Measurements from ENCODE around the gene HDX. TPM values are rescaled to one million over a fixed set of nuclear protein-coding genes. Genes with fewer than 3 reads are reported as not detected.
A peak's percentile ranks its signal among the peaks of the same experiment; 100 is the strongest.

Gene HDX
- total and polyA plus RNA-seq, 4 donors, result 4.3 to 9.8 (median 7.7) TPM

DNA sequence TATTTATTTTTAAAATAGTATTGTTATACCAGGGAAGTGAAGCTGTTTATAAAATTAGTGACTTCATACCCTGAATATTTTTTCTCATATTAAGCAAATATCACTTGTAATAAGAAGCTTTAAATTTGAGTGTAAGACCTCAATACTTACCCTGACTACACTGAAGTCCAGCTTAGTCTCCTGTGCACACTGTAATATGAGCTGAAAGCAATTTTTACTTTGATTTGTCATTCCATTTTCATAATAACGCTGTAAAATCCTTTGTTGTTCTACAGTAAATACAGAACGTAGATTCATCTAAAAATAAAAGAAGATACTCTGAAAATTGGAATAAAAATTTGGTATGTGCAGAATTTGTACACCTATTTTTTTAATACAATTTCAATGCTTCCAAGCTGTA lies 27.2 kb downstream of the HDX start:
- no peaks in the 10 kb centered on the region for H3K27me3 ChIP-seq (ENCODE audit: control insufficient read depth, insufficient read depth, low read length)
- no peaks in the 10 kb centered on the region for H3K36me3 ChIP-seq (ENCODE audit: control insufficient read depth, insufficient read depth, low read length)
- no peaks in the 10 kb centered on the region for H3K4me1 ChIP-seq (ENCODE audit: control insufficient read depth, insufficient read depth, low read length)
- no peak overlapping the region for H3K4me3 ChIP-seq (ENCODE audit: low read depth, low read length)
- WGBS (ENCODE audit: insufficient coverage), result no CpG with 5 or more reads among the region's 2 CpGs
- no peak overlapping the region for H3K27ac ChIP-seq (ENCODE audit: low read depth, low read length)
- H3K9me3 ChIP-seq (ENCODE audit: control insufficient read depth, insufficient read depth, low read length), result no peaks in the 10 kb centered on the region
- DNase-seq (ENCODE audit: low read depth in 4 of 6, low spot score in 6 of 6), result no peak

- H3K27me3 ChIP-seq (ENCODE audit: control insufficient read depth, insufficient read depth, low read length), result no peaks in the 10 kb centered on the region
- DNase-seq (ENCODE audit: low read depth in 4 of 6, low spot score in 6 of 6), result peak in 1 of 6 donors; percentile 10
- no peaks in the 10 kb centered on the region for H3K4me1 ChIP-seq (ENCODE audit: control insufficient read depth, insufficient read depth, low read length)
- no peak overlapping the region for H3K4me3 ChIP-seq (ENCODE audit: low read depth, low read length)
- WGBS (ENCODE audit: insufficient coverage), result no CpG with 5 or more reads among the region's 3 CpGs
- no peaks in the 10 kb centered on the region for H3K9me3 ChIP-seq (ENCODE audit: control insufficient read depth, insufficient read depth, low read length)
- no peak overlapping the region for H3K27ac ChIP-seq (ENCODE audit: low read depth, low read length)
- no peaks in the 10 kb centered on the region for H3K36me3 ChIP-seq (ENCODE audit: control insufficient read depth, insufficient read depth, low read length)
These were observed 33.0 kb downstream of the HDX start for GRCh38 chrX:84469226-84469625.

GRCh38 chrX:84467898-84468297 lies 34.4 kb downstream of the HDX start:
- WGBS (ENCODE audit: insufficient coverage), result 100% methylated on average over 1 of the region's 1 CpG

DNA sequence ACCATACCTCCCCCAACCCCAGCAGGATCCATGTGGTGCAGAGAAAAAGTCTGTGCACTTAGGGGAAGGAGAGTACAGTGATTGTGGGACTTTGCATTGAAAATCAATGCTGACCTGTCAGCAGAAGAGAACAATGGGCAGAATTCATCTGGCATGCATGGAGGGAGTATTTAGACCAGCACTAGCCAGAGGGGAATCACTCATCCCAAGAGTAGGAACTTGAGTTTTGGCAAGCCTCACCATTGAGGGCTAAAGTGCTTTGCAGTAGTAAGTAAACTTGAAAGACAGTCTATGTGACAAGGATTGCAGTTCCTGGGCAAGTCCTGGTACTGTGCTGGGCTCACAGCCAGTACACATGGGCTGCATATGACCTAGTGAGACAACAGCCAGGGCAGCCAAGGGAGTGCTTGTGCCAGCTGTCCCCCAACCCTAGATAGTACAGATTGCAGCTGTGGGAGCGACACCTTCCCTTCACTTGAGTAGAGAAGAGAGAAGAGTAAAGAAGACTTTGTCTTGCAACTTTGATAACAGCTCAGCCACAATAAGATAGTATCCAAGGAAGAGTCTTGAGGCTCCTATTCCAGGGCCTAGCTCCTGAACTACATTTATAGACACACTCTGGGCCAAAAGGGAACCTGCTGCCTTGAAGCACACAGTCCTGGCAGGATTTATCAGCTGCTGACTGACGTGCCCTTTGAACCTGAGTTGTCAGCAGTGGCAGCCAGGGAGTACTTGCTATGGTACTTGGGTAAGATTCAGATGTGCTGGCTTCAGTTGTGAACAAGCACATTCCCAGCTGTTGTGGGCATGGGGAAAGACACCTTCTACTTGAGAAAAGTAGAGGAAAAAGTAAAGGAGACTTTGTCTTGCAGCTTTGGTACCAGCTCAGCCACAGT lies 48.7 kb downstream of the HDX start:
- H3K36me3 ChIP-seq (ENCODE audit: control insufficient read depth, insufficient read depth, low read length), result no peaks in the 10 kb centered on the region
- no peaks in the 10 kb centered on the region for H3K27me3 ChIP-seq (ENCODE audit: control insufficient read depth, insufficient read depth, low read length)
- no peak overlapping the region for H3K27ac ChIP-seq (ENCODE audit: low read depth, low read length)
- no peak for DNase-seq (ENCODE audit: low read depth in 4 of 6, low spot score in 6 of 6)
- H3K4me3 ChIP-seq (ENCODE audit: low read depth, low read length), result no peak overlapping the region
- H3K9me3 ChIP-seq (ENCODE audit: control insufficient read depth, insufficient read depth, low read length), result peaks cover 2% of the 10 kb centered on the region
- H3K4me1 ChIP-seq (ENCODE audit: control insufficient read depth, insufficient read depth, low read length), result no peaks in the 10 kb centered on the region
- WGBS (ENCODE audit: insufficient coverage), result 67% methylated on average over 1 of the region's 2 CpGs

More at GRCh38 chrX:84467898-84468297, 34.4 kb downstream of the HDX start:
- no peak for DNase-seq (ENCODE audit: low read depth in 4 of 6, low spot score in 6 of 6)
- Histone ChIP-seq H3K27me3 (ENCODE audit: control insufficient read depth, insufficient read depth, low read length) (no peaks in the 10 kb centered on the region), H3K4me1 (ENCODE audit: control insufficient read depth, insufficient read depth, low read length) (no peaks in the 10 kb centered on the region), H3K27ac (ENCODE audit: low read depth, low read length) (no peak overlapping the region), H3K9me3 (ENCODE audit: control insufficient read depth, insufficient read depth, low read length) (no peaks in the 10 kb centered on the region), H3K4me3 (ENCODE audit: low read depth, low read length) (no peak overlapping the region), H3K36me3 (ENCODE audit: control insufficient read depth, insufficient read depth, low read length) (no peaks in the 10 kb centered on the region)

DNA sequence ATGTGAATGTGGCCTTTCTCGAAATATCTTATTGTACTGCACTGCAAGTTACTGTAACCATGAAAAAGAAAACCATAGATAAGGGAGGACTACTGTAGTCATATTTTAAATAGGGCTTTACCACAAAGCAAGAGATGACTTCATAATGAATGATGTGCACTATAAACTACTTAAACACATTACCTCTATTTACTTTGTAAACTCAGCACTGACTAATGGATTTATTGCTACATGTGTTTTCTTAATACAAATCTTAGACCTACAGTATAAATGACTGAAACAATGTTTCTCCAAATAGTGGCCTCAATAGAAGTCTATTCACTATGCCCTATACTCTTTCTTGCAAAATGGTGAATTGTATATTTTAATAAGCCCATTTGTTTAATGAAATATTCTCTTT lies 61.1 kb downstream of the HDX start:
- no CpG with 5 or more reads among the region's 1 CpG for WGBS (ENCODE audit: insufficient coverage)
- Histone ChIP-seq H3K9me3 (ENCODE audit: control insufficient read depth, insufficient read depth, low read length) (peaks cover 4% of the 10 kb centered on the region), H3K4me1 (ENCODE audit: control insufficient read depth, insufficient read depth, low read length) (no peaks in the 10 kb centered on the region), H3K4me3 (ENCODE audit: low read depth, low read length) (no peak overlapping the region), H3K36me3 (ENCODE audit: control insufficient read depth, insufficient read depth, low read length) (no peaks in the 10 kb centered on the region), H3K27me3 (ENCODE audit: control insufficient read depth, insufficient read depth, low read length) (no peaks in the 10 kb centered on the region), H3K27ac (ENCODE audit: low read depth, low read length) (no peak overlapping the region)
- no peak for DNase-seq (ENCODE audit: low read depth in 4 of 6, low spot score in 6 of 6)

DNA sequence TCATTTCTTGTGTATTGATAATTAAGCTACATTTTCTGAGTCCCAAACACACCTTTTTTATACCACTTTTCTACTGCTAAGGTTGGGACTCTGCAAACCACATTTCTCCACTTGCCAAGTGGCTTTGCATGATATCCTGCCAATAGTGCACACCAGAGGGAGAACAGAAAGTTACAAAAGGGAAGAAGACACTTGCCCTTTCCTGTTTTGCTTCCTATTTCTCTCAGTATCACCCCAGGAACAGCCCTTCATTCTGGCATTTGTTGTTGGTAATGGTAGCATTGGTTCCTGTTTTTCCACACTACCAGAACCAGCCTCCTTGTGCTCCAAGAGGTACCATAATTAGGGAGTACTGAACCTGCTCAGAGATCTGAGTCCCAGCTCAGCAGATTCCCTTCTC lies 87.1 kb downstream of the HDX start:
- H3K4me3 ChIP-seq (ENCODE audit: low read depth, low read length), result no peak overlapping the region
- H3K27ac ChIP-seq (ENCODE audit: low read depth, low read length), result no peak overlapping the region
- H3K9me3 ChIP-seq (ENCODE audit: control insufficient read depth, insufficient read depth, low read length), result no peaks in the 10 kb centered on the region
- no peaks in the 10 kb centered on the region for H3K4me1 ChIP-seq (ENCODE audit: control insufficient read depth, insufficient read depth, low read length)
- no peaks in the 10 kb centered on the region for H3K36me3 ChIP-seq (ENCODE audit: control insufficient read depth, insufficient read depth, low read length)
- DNase-seq (ENCODE audit: low read depth in 4 of 6, low spot score in 6 of 6), result no peak
- no peaks in the 10 kb centered on the region for H3K27me3 ChIP-seq (ENCODE audit: control insufficient read depth, insufficient read depth, low read length)

DNA sequence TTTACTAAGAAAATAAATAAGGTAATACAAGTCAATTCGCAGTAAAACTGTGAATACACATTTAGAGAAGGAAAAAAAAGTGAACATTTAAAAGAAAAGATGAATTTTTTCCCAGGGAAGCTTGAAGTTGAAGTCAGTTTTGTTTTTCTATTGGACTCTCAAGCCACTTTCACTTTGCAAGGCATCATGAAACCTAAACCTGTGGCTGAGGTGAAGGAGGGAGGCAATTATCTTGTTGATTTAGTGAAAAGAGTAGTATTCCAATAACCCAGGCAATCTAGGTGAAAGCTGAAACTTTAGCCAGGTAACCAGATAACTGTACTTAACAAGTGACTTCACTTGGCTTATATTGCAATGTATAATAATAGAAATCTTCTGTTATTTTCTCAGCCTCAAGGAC lies 138.6 kb downstream of the HDX start:
- no peak overlapping the region for H3K27ac ChIP-seq (ENCODE audit: low read depth, low read length)
- H3K27me3 ChIP-seq (ENCODE audit: control insufficient read depth, insufficient read depth, low read length), result no peaks in the 10 kb centered on the region
- no peak for DNase-seq (ENCODE audit: low read depth in 4 of 6, low spot score in 6 of 6)
- H3K4me1 ChIP-seq (ENCODE audit: control insufficient read depth, insufficient read depth, low read length), result no peaks in the 10 kb centered on the region
- H3K9me3 ChIP-seq (ENCODE audit: control insufficient read depth, insufficient read depth, low read length), result no peaks in the 10 kb centered on the region
- no CpG with 5 or more reads among the region's 1 CpG for WGBS (ENCODE audit: insufficient coverage)
- no peak overlapping the region for H3K4me3 ChIP-seq (ENCODE audit: low read depth, low read length)
- no peaks in the 10 kb centered on the region for H3K36me3 ChIP-seq (ENCODE audit: control insufficient read depth, insufficient read depth, low read length)

- H3K36me3 ChIP-seq (ENCODE audit: control insufficient read depth, insufficient read depth, low read length), result no peaks in the 10 kb centered on the region
- no peak overlapping the region for H3K27ac ChIP-seq (ENCODE audit: low read depth, low read length)
- H3K9me3 ChIP-seq (ENCODE audit: control insufficient read depth, insufficient read depth, low read length), result no peaks in the 10 kb centered on the region
- no peaks in the 10 kb centered on the region for H3K27me3 ChIP-seq (ENCODE audit: control insufficient read depth, insufficient read depth, low read length)
- no CpG with 5 or more reads among the region's 3 CpGs for WGBS (ENCODE audit: insufficient coverage)
- no peaks in the 10 kb centered on the region for H3K4me1 ChIP-seq (ENCODE audit: control insufficient read depth, insufficient read depth, low read length)
- no peak overlapping the region for H3K4me3 ChIP-seq (ENCODE audit: low read depth, low read length)
- DNase-seq (ENCODE audit: low read depth in 4 of 6, low spot score in 6 of 6), result no peak
These were observed 139.2 kb downstream of the HDX start for GRCh38 chrX:84363051-84363450.

DNA sequence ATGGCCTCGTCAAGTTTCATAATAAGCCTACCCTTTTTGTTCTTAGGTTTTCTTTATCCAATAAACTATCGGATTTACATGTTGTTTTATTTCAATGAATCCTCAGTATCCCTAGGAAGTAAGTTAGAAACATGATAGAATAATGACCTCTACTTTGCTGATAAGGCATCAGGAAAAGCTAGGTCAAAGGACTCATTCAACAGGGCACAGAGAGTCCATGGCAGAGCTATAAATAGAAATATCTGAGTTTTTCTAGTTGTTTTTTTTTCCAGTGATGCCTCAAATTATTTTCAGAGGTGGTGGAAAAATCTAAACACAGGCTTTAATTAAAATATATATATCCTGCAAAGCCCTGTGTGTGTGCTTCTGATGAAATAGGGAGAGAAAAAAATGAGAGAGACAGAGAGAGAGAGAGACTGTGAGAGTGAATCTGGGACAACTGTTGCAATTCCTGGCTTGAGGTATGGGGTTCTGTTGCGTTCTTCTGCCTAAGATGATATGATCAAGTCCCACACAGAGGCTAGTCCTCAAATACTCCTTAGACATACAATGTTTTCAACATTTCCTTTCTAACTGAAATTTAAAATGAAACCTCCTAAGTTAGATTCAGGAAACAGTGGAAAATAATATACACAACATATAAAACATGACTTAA lies 139.9 kb downstream of the HDX start:
- Histone ChIP-seq H3K4me1 (ENCODE audit: control insufficient read depth, insufficient read depth, low read length) (no peaks in the 10 kb centered on the region), H3K27me3 (ENCODE audit: control insufficient read depth, insufficient read depth, low read length) (no peaks in the 10 kb centered on the region), H3K27ac (ENCODE audit: low read depth, low read length) (no peak overlapping the region), H3K36me3 (ENCODE audit: control insufficient read depth, insufficient read depth, low read length) (no peaks in the 10 kb centered on the region), H3K4me3 (ENCODE audit: low read depth, low read length) (no peak overlapping the region), H3K9me3 (ENCODE audit: control insufficient read depth, insufficient read depth, low read length) (no peaks in the 10 kb centered on the region)
- WGBS (ENCODE audit: insufficient coverage), result no CpG with 5 or more reads among the region's 3 CpGs
- DNase-seq (ENCODE audit: low read depth in 4 of 6, low spot score in 6 of 6), result no peak

DNA sequence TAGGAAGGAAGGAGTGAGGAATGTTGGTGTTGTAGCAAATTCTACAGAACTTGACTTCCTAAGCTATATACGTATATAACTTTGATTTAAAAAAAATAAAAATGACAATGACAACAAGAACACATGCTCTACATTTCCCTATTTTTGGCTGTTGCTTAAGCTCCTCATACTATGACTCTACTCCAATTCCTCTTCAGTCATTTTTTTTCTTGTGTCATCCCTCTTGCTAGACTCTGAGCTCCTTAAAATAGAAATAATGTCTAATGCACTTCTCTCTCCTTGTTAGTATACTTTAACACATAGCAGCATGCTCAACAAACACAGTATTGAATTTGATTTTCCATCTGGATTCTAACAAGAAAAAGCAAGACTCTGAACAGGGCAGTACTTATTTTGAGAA lies 144.0 kb downstream of the HDX start:
- peak in 1 of 6 donors; percentile 3 for DNase-seq (ENCODE audit: low read depth in 4 of 6, low spot score in 6 of 6)
- Histone ChIP-seq H3K27me3 (ENCODE audit: control insufficient read depth, insufficient read depth, low read length) (no peaks in the 10 kb centered on the region), H3K36me3 (ENCODE audit: control insufficient read depth, insufficient read depth, low read length) (no peaks in the 10 kb centered on the region), H3K4me1 (ENCODE audit: control insufficient read depth, insufficient read depth, low read length) (no peaks in the 10 kb centered on the region), H3K4me3 (ENCODE audit: low read depth, low read length) (no peak overlapping the region), H3K27ac (ENCODE audit: low read depth, low read length) (no peak overlapping the region), H3K9me3 (ENCODE audit: control insufficient read depth, insufficient read depth, low read length) (no peaks in the 10 kb centered on the region)
- WGBS (ENCODE audit: insufficient coverage), result no CpG with 5 or more reads among the region's 1 CpG
